HFF-Myc (cell line): ENCODE data around the gene MRPL12.

Source experiments
- DNase-seq: peaks from one replicate; pipeline ENCODE4 v3.0.0-alpha.2; 2011; ENCODE audit warnings: low read depth; ENCODE audit errors: extremely low read depth
- H3K4me3 ChIP-seq: replicated peaks from 2 replicates; pipeline ENCODE4 v1.5.1; 2011; ENCODE audit warnings: low read depth, mild to moderate bottlenecking, control low read depth, low read length
- CTCF ChIP-seq: IDR thresholded peaks from 2 replicates; pipeline ENCODE4 v1.5.1; 2012; ENCODE audit warnings: mild to moderate bottlenecking, low read depth, low read length, control low read depth; ENCODE audit errors: missing control alignments

The MRPL12 gene

GRCh38 chr17:81686614-81687013 lies 16.6 kb upstream of the MRPL12 start:
- no peak overlapping the region for H3K4me3 ChIP-seq
- no peak for TF ChIP-seq CTCF
- no peak for DNase-seq

- H3K4me3 ChIP-seq, result no peak overlapping the region
- DNase-seq, result no peak
- no peak for TF ChIP-seq CTCF
Measured at GRCh38 chr17:81687770-81688541, 15.2 kb upstream of the MRPL12 start.

- no peak for DNase-seq
- no peak overlapping the region for H3K4me3 ChIP-seq
- no peak for TF ChIP-seq CTCF
Measured at GRCh38 chr17:81688616-81689015, 14.6 kb upstream of the MRPL12 start.

GRCh38 chr17:81690066-81690465 lies 13.1 kb upstream of the MRPL12 start:
- no peak for DNase-seq
- TF ChIP-seq CTCF, result no peak
- no peak overlapping the region for H3K4me3 ChIP-seq

GRCh38 chr17:81690549-81690948 lies 12.6 kb upstream of the MRPL12 start:
- no peak for TF ChIP-seq CTCF
- H3K4me3 ChIP-seq, result no peak overlapping the region
- no peak for DNase-seq

GRCh38 chr17:81691196-81691595 lies 12.0 kb upstream of the MRPL12 start:
- DNase-seq, result no peak
- no peak for TF ChIP-seq CTCF
- no peak overlapping the region for H3K4me3 ChIP-seq

- TF ChIP-seq CTCF, result no peak
- DNase-seq, result no peak
- no peak overlapping the region for H3K4me3 ChIP-seq
Measured at GRCh38 chr17:81691608-81692007, 11.6 kb upstream of the MRPL12 start.
